Measurements from ENCODE around the gene ANKRD53.
A peak's percentile ranks its signal among the peaks of the same experiment; 100 is the strongest.
"Not testable (repeated sequence)": the region's sequence is repeated elsewhere in the genome, so short reads cannot be mapped to it uniquely, and the experiment has no call there.

Gene ANKRD53

DNA sequence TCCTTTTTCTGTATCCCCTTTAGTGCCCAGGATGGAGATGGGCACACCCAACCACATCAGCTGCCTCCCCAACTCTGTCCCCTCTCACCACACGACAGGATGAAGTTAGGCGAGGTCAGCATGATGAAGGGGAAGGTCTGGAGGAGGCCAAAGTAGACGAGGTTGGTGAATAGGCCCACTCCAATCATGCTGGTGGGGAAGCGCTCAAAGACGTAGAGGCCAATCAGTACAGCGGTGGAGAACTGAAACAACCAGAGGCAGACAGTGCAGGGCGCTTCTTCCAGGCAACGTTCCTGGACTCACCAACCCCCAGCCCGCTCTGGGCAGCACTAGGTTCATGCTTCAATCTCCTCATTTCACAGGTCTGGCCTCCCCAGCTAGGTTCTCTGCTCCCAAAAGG lies 13.3 kb downstream of the ANKRD53 start:
- DNase-seq: no peak

DNA sequence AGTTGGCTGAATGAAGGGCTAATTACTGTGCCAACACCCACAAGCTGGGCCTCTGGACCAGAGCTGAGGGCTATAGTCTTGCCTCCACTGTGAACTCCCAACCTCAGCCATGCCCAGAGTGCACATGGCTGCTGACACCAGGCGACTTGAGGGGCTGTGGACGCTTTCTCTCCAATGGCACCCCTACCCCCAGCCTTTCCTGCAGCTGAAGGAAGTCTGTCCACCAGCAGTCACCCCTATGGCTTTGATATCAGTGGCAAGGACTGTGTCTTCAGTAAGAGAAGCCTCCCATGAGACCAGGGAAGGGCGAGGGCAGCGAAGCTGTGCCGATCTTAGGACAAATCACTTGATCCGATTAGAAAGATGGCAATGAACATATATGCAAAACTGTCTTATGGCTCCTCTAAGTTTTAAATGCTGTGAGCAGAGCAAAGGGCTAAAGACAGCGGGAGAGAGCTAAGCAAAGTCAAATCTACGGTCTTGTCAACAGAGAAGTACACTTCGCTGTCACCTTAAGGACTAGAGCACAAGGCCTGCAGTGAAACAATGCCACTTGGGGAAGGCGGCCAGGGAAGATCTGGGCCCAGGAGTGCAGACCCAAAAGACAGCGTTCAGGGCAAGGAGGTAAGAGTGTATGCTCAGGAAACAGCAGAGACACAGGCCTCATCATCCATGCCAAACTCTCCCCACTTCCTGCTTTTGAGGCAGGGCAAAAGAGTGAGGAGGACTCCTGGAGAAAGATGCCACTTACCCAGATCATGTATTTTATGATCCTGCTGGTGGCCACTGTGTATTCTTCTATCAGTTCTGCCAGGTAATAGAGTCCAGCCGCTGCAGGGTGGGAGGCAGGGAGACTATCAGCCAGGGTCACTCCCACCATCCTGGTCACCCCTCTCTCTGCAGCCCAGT lies 14.8 kb downstream of the ANKRD53 start:
- no peak for DNase-seq

GRCh38 chr2:70994009-70994698 lies 15.7 kb downstream of the ANKRD53 start:
- DNase-seq: no peak

DNA sequence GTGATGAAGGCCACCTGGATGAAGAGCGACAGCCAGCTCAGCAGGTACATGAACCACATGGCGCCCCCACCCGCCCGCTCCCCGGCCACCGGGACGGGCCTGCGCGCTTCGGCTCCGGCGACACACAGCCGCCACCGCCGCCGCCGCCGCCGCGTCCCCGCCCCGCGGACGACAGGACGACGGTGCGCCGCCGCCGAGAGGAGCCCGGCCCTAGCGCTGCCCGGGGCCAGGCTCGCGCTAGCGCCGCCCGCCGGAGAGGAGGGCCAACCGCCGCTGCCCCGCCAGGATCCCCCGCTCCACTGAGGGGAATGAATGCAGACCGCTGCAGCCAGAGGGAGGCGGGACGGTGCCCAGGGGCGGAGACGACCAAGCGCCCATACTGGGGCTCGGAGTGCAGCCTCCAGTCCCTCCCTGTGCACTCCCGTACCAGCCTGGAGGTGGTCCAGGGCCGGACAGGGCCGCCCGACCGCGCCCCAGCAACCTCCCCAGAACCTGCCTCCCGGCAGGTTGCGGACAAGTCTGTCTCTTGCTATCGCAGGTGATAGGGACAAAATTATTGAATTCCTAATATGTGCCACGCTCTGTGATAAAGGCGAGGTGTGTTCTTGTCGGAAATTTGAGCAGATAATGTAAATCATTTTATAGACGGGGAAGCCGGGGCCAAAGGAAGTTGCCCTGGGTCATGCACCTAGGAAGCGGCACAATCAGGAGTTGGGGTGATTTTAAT lies 16.4 kb downstream of the ANKRD53 start, which contains the start of gene TEX261:
Gene TEX261 (minus strand): TSS at position 175 of the 727 bp plus-strand sequence. CDS start 116 bp downstream, at position 59.
- peak; percentile 73 for DNase-seq

DNA sequence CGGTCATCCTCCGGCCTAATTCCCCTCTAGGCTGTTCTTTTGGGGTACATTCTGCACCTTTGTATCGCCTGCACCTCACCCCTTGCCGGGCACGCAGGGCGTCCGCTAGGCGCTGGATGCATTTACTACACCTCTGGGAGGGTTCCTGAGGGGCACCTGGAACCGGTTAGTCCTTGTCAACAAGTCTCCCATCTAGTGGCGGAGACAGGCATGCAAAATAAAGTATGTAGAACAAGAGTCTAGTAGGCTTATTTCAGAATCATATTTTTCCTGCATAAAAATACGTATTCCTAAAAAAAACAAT lies 16.9 kb downstream of the ANKRD53 start:
- peak; percentile 69 for DNase-seq

GRCh38 chr2:70998885-70999284 lies 20.5 kb downstream of the ANKRD53 start:
- not testable (repeated sequence) for DNase-seq

GRCh38 chr2:70999362-70999761 lies 20.9 kb downstream of the ANKRD53 start:
- no peak for DNase-seq

- DNase-seq: not testable (repeated sequence)
These were observed 21.5 kb downstream of the ANKRD53 start for GRCh38 chr2:70999931-71000330.

DNA sequence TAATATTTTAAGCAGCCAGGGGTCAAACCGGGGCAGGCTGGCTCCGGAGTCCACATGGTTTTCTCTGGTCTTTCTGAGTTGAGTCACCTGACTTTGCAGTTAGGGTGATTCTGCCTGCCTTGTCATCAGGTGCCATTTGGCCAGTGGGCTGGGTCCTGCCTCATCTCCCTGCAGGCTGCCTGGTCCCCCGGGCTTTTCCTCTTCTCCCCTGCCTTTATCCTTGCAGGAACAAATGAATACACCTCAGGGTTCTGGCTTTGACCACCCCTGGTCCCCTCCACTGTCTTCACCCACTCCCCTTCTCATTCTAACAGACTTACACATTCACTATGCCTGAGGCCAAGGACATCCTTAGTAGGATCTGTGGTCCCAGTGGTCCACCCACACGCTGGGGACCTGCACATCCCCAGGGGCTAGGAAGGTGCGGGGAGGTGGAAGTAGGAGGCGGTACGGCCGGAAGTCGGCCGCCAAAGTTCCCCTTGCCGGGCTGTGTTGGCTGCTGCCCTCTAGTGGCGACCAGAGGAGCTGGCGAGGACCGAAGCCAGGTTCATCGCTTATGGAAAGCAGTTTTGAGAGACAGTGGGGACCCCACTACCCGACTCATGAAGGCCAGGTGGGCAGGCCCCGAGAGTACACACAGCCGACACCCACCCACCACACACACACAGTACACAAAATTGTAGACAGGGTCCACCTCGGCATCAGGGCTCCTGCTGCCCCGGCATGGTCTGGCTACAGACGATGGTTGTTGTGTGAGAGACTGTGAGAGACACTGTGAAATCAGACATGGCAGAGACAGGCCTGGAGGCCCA lies 22.6 kb downstream of the ANKRD53 start:
- DNase-seq: peak; percentile 69

DNA sequence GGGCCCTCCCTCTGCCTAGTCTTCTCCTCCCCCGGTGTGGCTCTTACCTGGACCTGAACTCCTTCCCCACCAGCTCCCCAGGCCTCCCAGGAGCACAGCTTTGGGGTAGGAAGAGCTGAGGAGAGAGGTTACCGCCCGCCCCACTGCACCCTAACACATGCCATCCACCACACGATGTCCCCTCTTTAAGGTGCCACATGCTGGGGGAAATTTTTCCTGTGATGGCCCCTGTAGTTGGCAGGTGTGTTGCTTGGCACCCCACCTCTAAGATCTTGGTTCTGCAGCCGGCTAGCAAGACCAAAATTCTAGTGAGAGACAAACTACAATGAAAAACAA lies 23.1 kb downstream of the ANKRD53 start:
- DNase-seq: no peak

DNA sequence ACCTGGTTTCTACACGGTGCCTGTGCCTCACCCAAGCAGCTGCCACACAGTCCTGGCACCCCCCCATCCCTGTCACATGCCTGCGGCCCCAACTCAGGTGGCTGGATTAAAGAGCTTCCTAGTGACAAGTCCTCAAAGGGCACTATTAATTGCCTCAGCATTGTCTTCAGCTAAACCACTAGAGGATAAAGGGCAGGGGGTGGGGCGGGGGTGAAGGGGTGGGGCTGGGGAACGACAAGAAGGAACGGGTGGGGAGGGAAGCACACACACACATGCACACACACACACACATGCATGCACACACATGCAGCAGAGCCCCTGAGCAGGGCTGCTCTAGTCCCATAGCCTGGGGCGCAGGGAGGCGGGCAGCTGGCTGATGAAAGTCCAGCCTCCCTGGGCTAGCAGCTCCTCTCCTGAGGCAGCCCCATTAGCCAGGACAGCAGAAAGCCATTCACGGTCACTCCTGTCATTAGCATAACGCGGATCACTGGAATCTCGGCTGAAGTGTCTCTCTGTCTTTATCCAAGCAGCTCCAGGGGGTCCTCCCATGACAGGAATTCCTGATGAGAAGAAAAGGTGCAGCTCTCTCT lies 23.6 kb downstream of the ANKRD53 start:
- DNase-seq: no peak

DNA sequence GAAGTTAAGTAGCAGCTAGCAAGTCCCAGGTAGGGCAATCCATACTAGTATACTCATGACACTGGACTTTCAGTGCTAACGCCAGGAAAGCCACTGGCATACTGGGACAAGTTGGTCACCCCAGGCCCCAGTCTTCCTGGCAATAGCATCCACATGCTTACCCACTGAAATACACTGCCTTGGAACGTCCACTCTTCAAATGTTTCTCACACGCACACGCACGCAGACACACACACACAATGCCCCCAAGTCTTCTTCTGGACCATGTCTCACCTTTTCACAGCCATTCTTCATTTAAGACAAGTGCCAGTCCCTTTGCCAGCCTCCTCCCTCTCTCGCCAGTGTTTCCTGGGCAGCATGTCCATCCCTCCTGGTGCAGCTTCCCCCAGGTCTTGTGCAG lies 25.0 kb downstream of the ANKRD53 start:
- no peak for DNase-seq

GRCh38 chr2:71003966-71004755 lies 25.7 kb downstream of the ANKRD53 start:
- no peak for DNase-seq

GRCh38 chr2:71004857-71005256 lies 26.4 kb downstream of the ANKRD53 start:
- DNase-seq: no peak

GRCh38 chr2:71005271-71006202 lies 27.1 kb downstream of the ANKRD53 start:
- no peak for DNase-seq

GRCh38 chr2:71006323-71006722 lies 27.9 kb downstream of the ANKRD53 start:
- no peak for DNase-seq

DNA sequence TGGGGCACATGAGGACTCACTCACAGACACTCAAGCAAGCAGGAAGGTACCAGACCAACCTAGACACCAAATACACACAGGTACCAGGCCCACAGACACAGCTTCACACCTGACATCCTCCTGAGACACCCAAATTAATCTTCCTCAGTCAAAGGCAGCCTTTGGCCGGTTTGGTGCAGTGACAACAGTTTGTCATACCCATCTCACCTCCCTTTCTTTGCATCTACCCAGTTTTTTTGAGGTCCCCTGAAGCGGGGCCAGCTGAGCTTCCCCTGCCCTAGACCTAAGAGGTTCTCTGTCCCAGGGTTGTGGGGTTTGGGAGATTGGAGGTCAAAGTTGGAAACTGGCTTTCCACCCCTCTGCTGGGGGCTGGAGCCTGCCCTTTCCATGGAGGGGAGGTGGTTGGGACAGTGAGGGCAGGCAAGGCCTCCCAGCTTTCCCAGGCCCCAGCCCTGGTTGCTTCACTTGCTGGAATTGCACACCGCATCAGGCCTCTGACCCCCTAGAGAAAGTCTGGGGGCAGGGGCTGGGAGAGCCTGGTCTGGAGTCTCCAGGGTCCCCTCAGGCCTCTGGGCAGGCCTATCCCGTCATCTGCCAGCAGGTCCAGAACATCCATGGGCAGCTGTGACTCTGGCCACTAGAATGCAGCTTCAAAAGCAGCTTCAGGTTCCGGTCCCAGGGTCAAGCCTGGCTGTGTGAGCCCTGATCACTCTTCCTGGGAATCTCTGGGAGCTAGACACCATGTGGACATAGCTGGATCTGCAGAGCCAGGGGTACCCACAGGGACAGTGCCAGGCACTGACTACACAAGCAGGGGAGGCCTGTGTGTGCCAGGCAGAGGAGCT lies 28.7 kb downstream of the ANKRD53 start:
- DNase-seq: no peak

DNA sequence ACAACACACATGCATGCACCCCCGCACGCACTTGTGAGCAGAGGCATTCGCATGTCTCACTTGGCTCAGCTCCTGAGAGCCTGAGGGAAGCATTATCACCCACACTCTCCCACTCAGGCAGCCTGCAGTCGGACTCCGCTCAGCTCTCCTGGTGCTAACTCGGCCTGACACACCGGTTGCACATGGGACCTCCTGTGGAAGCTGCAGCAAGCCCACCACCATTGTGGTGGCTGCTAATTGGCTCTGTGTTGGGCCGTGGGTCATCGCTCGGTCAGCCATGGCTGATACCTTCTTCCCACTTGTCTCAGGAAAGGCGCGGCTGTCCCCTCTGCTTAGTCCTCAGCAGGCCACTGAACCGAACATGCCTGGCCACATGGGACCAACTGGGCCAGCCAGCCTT lies 29.9 kb downstream of the ANKRD53 start:
- no peak for DNase-seq

DNA sequence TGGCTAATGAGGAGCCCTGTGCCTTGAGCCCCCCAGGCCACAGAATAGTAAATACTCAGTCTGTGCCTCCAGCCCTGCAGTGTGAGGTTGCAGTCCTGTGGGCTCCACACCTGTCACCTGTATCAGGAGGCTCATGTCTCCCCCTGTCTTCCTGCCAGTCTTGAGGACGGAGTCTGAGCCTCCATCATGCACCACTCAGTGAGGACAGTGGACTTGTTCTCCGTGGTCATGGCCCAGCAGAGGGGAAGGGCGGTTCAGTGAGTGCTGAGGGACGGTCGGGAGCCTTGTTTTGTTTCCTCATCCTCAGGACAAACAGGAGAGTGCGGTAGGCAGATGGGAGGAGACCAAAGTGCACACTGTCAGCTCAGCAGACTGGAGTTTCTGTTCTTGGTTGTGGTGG lies 33.4 kb downstream of the ANKRD53 start:
- not testable (repeated sequence) for DNase-seq

Data from NCI-H1105 treated with DMSO at 0.1 percent for 48 hours (cell line).